Amygdala (tissue), 56 donors: ENCODE data around the gene UCHL3.
A peak's percentile ranks its signal among the peaks of the same experiment; 100 is the strongest.

Source experiments
- DNase-seq, 56 donors: peaks; one replicate each; lab custom pipeline; 2025; lab: John Stamatoyannopoulos, UW

The UCHL3 gene

DNA sequence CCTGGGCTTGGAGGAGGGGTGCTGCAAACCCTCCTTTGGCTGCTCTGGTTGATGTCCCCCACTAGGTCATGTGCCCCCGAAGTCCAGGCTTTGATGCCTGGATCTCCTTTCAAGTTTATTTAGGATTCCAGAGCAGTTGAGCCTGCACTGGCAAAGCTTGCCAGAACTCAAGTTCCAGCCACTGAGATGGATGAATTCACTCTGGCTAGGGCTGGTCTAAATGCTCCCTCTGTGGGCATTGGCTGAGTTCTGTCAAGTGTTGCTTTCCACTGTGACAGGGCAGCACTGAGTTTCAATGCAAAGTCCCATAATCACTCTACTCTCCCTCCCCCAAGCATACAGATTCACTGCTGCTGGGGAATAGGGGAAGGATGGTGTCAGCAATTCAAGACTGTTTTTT, 68.7 kb downstream of the UCHL3 start:
- no peak for DNase-seq

- no peak for DNase-seq
Measured at GRCh38 chr13:75620020-75620419, 70.4 kb downstream of the UCHL3 start.

DNA sequence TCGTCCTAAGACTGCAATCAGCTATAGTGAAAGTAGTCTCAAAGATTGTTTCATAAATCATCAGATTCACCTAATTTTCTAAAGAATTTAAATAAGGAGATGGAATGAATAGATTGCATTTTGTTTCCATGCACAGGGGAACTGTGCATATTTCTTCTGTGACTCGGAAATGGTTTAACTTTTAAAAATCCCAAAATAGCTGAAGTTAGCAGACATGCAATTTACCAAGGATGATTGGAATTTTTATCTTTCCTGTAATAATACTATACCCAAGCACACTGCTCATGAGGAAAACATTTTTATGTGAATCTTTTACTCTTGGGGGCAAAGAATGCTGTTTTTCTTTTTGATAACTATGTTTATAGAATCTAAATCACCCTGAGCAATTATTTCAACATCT, 71.6 kb downstream of the UCHL3 start:
- no peak for DNase-seq

DNA sequence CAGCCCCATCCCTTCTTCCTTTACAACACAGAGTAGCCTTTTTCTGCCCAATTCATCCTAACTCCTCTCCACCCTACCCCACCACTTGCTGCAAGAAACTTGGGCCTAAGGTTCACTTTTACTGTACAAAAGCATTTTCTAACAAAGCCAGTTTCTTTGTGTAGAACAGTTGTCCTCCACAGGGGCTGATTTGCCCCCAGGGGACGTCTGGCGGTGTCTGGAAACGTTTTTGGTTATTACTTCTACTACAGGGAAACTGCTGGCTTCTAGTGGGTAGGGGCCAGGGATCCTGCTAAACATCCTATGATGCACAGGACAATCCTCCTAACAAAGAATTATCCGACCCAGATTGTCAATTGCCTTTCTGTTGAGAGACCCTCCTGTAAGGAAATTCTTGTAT, 79.2 kb downstream of the UCHL3 start:
- DNase-seq: no peak

DNA sequence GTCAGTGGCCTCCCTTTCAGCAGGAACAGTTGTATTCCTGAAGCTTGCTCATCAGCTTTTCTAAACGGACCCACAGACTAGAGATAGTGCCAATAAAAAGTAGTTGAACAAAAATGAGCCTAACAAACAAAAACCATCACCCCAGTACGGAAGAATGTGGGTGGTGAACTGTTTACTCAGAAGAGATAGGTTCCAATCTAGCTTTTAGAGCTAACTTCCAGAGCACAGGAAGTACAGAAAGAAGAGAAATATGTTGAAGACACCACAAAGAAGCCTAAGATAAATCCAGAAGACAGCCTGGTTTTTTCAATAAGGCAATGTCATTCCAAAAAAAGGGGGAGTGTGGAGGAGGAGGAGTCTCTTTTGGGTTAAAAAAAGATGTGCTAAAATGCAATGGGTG, 83.7 kb downstream of the UCHL3 start:
- DNase-seq: no peak

- DNase-seq: peak in 2 of 56 donors; percentile 1 to 70
Measured at GRCh38 chr13:75635101-75635827, 85.7 kb downstream of the UCHL3 start.

DNA sequence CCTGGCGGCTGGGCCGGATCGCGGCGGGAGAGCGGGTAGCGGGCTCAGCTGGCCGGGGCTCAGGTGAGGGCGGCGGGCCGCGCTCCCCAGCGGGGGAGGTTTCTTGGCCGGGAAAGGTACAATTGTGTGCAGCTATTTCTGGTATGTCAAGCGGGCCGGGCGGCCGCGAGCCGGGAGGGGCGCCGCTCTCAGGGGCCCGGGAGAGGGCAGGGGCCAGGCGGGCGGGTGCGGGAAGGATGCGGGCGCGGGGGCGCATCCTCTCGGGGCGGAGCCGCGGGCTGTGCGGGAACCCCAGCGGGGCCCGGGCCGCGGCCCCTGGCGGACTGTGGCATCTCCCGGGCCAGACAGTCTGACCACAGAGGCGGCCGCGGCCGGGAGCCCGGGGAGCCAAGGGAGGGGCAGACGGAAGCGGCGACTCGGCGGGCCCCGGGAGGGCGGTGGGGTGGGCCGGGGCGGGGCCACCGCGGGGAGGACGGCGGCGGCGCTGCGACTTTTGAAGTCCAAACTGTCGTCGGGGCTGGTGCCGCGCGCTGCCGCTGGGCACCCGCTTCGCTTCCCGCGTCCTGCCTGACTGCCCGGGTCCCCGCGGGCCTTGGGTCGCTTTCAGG, 86.3 kb downstream of the UCHL3 start, which contains the start of gene LMO7:
Gene LMO7 (plus strand): TSS at position 503 of the 608 bp plus-strand sequence. CDS start 328 bp downstream, outside the sequence.
- DNase-seq: peak in 15 of 56 donors; percentile 8 to 70 (median 21)

DNA sequence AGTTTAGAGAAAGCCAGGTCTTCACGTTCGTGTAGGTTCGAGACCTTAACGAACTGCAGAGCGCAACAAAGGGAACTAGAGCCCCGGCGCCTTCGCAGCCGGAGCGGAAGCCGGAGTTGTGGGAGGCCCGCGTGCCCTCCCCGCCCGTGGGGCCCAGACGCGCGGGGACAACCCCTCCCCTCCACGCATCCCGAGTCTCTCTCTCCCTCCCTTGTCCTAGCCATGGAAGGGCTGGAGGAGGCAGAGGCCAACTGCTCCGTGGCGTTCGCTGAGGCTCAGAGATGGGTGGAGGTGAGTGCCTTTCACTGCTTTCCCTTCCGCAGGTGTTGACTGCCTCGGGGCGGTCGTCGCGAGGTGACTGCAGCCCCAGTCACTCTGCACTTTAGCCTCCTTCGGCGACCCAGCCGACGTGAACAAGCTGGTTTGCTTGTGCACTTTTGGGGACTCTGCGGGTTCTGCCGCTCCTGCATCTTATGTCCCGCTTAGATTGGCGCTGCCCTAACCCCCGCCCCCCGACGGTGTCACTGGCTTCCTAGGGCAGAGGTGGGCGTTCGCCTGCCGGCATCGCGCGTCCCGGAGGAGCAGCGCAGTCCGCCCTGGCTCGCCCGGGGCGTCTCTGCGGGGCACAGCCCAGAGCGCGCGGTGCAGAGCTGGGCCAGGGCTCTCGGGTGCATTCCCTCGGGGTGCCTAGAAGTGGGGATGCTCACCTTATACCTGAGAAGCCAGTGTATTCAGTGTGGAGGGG, 87.0 kb downstream of the UCHL3 start:
- peak in 3 of 56 donors; percentile 20 to 35 (median 27) for DNase-seq

- no peak for DNase-seq
Measured at GRCh38 chr13:75637181-75637750, 87.7 kb downstream of the UCHL3 start.

- no peak for DNase-seq
Measured at GRCh38 chr13:75639454-75639853, 89.9 kb downstream of the UCHL3 start.

GRCh38 chr13:75641026-75641425, 91.4 kb downstream of the UCHL3 start:
- DNase-seq: no peak

GRCh38 chr13:75643182-75643581, 93.6 kb downstream of the UCHL3 start:
- DNase-seq: no peak

- no peak for DNase-seq
Measured at GRCh38 chr13:75643693-75644092, 94.1 kb downstream of the UCHL3 start.

DNA sequence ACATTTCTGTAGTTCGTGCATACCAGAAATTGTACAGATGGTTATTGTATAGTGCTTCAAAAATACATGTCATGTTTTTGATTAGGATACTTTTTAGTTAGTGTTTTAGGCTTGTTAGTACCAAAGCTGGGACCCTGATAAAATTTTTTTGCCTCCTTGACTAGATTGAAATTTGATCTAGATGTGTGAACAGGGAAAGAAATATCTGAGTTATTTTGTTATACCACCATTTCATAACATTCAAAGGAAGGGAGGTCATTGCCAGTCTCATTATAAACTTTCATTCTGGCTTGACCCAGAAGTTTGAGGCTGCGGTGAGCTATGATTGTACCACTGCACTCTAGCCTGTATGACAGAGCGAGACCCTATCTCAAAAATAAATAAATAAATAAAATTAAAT, 95.5 kb downstream of the UCHL3 start:
- no peak for DNase-seq

DNA sequence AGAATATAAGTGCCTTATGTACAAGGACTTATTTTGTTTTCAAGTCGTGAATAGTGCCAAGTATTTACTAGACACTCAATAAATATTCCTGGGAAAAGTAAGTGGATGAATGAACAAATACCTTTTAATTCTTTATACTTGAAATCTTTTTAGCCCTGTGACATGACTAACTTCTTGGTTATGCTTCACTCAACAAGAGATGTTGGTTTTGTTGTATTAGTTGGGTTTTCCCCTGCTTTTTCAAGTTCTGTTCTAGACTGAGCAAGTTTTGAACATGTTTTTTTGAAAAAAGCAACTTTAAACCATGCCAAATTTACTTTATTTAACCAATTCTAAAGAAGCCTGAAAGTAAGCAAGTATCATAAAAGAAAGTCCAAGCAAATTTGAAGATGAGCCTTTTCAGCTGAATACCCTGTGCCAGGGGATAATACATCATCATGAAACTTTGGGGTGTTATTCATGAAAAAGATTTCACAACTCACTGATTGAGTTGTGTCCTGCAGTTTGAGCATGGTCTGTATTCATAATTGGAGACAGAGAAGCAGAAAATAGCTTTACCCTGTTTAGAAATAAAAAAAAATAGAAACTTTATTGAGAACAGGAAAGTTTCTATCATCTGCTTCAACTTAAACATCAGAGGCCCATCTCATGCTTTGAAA, 97.7 kb downstream of the UCHL3 start:
- no peak for DNase-seq

DNA sequence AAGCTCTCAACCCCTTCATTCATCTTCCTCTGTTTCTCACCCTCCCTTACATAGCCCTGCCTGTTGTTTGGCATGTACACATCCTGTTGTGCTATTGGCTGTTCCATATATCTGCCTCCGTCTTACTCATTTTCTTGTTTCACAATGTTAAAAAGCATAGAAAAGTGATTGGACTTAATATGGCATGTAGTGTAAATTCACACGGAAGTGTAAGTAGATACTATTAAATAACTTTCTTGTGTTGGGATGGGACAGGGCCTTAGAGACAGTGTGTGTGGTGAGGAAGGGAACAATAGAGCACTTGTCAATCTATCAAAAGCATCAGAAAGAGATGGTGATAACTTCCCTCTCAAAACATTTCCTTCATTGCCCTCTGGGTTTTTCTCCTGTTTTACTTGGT, 98.9 kb downstream of the UCHL3 start:
- no peak for DNase-seq

DNA sequence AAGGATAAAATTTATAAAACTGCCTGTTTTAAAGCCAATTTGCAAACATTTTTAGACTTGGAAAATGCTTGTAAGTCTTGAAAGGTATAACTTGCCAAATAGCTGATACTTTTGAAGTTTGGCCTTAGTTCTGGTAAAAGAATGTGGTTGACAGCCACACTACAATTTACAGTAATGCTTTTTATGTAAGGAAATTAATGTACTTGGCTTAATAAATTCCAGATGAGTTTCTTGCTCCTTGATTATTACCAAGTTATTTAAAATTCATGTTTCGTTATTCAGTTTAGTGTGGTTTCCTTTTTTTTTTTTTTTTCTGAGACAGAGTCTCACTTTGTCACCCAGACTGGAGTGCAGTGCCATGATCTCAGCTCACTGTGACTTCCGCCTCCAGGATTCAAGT, 101.4 kb downstream of the UCHL3 start:
- DNase-seq: no peak

DNA sequence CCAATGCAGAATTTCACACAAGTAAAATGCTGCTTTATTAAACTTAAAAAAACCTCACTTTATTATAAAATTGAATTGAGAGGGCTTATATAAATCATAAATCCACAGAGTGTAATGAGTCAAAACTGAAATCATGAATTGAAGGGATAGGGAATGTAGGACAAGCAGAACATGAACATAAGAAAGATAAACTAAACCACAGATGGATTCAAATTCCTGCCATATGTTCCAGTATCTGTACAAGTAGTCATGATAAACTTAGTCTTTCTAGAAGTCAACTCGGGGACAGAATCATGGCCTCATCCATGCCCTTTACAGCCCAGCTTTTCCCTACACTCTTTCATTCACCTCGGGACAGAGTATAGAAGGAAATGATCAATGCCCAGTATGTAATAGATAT, 103.1 kb downstream of the UCHL3 start:
- no peak for DNase-seq
